Prostate gland (tissue), 2 donors: ENCODE results near the gene TEX29. TPM values are rescaled to one million over a fixed set of nuclear protein-coding genes. Genes with fewer than 3 reads are reported as not detected.
A peak's percentile ranks its signal among the peaks of the same experiment; 100 is the strongest.

Experiments
- DNase-seq: peaks from one replicate; pipeline ENCODE4 v3.0.0-alpha.2; 2019; ENCODE audit warnings: low spot score
- H3K27ac ChIP-seq, 2 donors: fragments of 200-600 bp; sonication (generic); 2 replicates each; pipeline ENCODE4 v1.5.1; 2017 to 2019
- H3K27me3 ChIP-seq: fragments of 200-600 bp; sonication (generic); replicated peaks from 2 replicates; pipeline ENCODE4 v1.5.1; 2019; ENCODE audit not compliant: insufficient read depth
- H3K36me3 ChIP-seq, 2 donors: fragments of 200-600 bp; sonication (generic); 1 replicate in 1 of 2; 2 replicates in 1 of 2; pipeline versions ENCODE4 v1.5.1 to v1.8.1; 2017 to 2019
- H3K4me1 ChIP-seq: fragments of 200-600 bp; sonication (generic); replicated peaks from 2 replicates; pipeline ENCODE4 v1.5.1; 2019
- H3K4me3 ChIP-seq, 2 donors: fragments of 200-600 bp; sonication (generic); 2 replicates each; pipeline ENCODE4 v1.5.1; 2017 to 2019
- H3K9me3 ChIP-seq: fragments of 200-600 bp; sonication (generic); 2 replicates; pipeline ENCODE4 v1.5.1; 2017
- POLR2A ChIP-seq: fragments of 450-650 bp; IDR thresholded peaks from one replicate; pipeline ENCODE4 v1.6.1; 2016; ENCODE audit warnings: antibody characterized with exemption, mild to moderate bottlenecking
- POLR2AphosphoS5 ChIP-seq: sonication (generic); formaldehyde crosslinking; IDR thresholded peaks from one replicate; pipeline ENCODE4 v1.6.1; 2017; ENCODE audit warnings: antibody characterized with exemption
- WGBS: methylation state at CpG from one replicate; pipeline ENCODE4 v1.1.5; 2018; 5-methylcytosine and 5-hydroxymethylcytosine counted together
- intact Hi-C: fragments of 100-400 bp; cut with DNase I; formaldehyde crosslinking; loops from one replicate; pipeline ENCODE4 v1.14.2; 2022
- total RNA-seq, 2 donors: library from RNA; depleted of rRNA; stranded (reverse); fragments of >200 nt; gene quantifications; one replicate each; pipeline ENCODE4 v1.1.0, GENCODE V29; 2016
- TF ChIP-seq, protein P1 (sequence below), 4 experiments: fragments of 200-600 bp in 2 of 4; fragments of 450-650 bp in 2 of 4; sonication (generic) in 2 of 4; IDR thresholded peaks; 1 replicate in 3 of 4; 2 replicates in 1 of 4; pipeline ENCODE4 v1.5.1; 2016 to 2019; ENCODE audit warnings: antibody characterized with exemption in 4 of 4, mild to moderate bottlenecking in 2 of 4, moderate library complexity in 2 of 4

Gene TEX29
- total RNA-seq, 2 donors from 2014 or later, result 1.4 TPM; not detected in 1

DNA sequence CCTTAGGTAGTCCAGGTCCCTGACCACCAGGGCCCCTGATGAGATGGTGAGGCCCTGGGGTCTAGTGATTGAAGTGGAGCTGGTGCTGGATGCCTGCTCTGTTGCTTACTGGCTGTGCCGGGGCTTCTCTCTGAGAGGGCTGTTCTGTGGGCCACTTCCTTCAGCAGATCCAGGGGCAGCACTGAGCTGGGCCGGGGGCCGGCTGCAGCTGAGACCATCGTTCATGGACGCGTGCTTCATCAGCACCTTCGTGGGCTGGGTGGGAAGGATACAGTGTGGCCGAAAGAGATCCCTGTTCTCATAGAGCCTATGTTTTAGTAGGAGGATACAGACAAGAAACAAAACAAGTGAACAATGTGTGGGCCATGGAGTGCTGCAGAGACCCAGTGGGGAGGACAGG is 33.2 kb upstream of the TEX29 start:
- H3K9me3 ChIP-seq, result no peaks in the 10 kb centered on the region
- no peak overlapping the region for H3K4me3 ChIP-seq
- 93% methylated on average over 8 of the region's 8 CpGs for WGBS
- DNase-seq, result no peak
- no peaks in the 10 kb centered on the region for H3K27me3 ChIP-seq
- peaks cover 18% of the 10 kb centered on the region for H3K4me1 ChIP-seq
- intact Hi-C loops, result loop anchor here (5.0 kb wide), 1 partner anchor 135 kb away; no protein-coding TSS in a partner anchor
- H3K36me3 ChIP-seq, result peaks cover 7 to 8% of the 10 kb centered on the region in 2 donors
- H3K27ac ChIP-seq, result peak overlapping the region in 1 of 2 donors; percentile 3
- no peak for TF ChIP-seq POLR2A
- TF ChIP-seq, protein P1, sequence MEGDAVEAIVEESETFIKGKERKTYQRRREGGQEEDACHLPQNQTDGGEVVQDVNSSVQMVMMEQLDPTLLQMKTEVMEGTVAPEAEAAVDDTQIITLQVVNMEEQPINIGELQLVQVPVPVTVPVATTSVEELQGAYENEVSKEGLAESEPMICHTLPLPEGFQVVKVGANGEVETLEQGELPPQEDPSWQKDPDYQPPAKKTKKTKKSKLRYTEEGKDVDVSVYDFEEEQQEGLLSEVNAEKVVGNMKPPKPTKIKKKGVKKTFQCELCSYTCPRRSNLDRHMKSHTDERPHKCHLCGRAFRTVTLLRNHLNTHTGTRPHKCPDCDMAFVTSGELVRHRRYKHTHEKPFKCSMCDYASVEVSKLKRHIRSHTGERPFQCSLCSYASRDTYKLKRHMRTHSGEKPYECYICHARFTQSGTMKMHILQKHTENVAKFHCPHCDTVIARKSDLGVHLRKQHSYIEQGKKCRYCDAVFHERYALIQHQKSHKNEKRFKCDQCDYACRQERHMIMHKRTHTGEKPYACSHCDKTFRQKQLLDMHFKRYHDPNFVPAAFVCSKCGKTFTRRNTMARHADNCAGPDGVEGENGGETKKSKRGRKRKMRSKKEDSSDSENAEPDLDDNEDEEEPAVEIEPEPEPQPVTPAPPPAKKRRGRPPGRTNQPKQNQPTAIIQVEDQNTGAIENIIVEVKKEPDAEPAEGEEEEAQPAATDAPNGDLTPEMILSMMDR (IDR thresholded peaks at IDR 0.05), result no peak
- no peak for TF ChIP-seq POLR2AphosphoS5

DNA sequence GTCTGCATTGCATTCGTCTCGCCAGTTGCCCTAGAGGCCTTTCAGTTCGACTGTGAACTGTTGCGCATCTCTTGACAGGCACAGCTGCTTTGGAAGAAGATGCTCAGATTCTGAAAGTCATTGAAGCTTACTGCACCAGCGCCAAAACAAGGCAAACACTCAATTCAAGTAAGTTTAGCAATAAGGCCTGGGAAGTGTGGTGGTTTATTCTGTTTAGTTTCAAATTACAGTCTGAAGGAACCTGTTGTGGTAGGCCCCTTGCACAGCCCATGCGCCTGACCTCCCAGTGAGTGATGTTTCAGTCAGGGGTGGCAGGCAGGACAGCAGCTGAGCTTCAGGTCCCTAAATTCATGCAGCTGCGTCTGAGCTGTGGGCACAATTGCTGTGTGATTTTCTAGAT is 32.2 kb upstream of the TEX29 start:
- 89% methylated on average over 7 of the region's 7 CpGs for WGBS
- intact Hi-C loops, result loop anchor here (5.0 kb wide), 1 partner anchor 136 kb away; no protein-coding TSS in a partner anchor
- TF ChIP-seq POLR2A (no peak), POLR2AphosphoS5 (no peak)
- TF ChIP-seq, protein P1 (IDR thresholded peaks at IDR 0.05), result no peak
- no peak for DNase-seq
- peaks cover 7 to 8% of the 10 kb centered on the region in 2 donors for H3K36me3 ChIP-seq
- peaks cover 7% of the 10 kb centered on the region for H3K4me1 ChIP-seq
- H3K27me3 ChIP-seq, result no peaks in the 10 kb centered on the region
- H3K9me3 ChIP-seq, result no peaks in the 10 kb centered on the region
- H3K27ac ChIP-seq, result no peak overlapping the region
- H3K4me3 ChIP-seq, result no peak overlapping the region

DNA sequence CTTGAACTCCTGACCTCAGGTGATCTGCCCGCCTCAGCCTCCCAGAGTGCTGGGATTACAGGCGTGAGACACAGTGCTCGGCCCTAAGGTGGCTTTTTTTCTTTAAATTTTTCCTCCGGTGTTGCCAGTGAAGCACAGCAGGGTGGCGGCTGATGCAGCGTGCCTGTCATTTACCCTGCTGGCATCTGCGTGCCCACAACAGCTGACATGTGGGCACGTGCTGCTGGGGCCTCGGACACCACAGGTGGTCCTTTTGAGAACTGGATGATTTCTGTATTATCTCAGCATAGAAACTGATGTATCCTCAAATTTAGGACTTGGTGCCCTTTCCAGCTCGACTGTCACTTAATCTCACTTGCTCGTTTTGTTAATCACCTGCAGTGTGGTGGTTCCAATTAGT is 31.2 kb upstream of the TEX29 start:
- TF ChIP-seq POLR2A (no peak), POLR2AphosphoS5 (no peak)
- TF ChIP-seq, protein P1 (IDR thresholded peaks at IDR 0.05), result no peak
- H3K9me3 ChIP-seq, result no peaks in the 10 kb centered on the region
- H3K27ac ChIP-seq, result no peak overlapping the region
- peaks cover 4% of the 10 kb centered on the region for H3K4me1 ChIP-seq
- H3K27me3 ChIP-seq, result no peaks in the 10 kb centered on the region
- intact Hi-C loops, result loop anchor here (5.0 kb wide), 1 partner anchor 137 kb away; no protein-coding TSS in a partner anchor
- peaks cover 7 to 8% of the 10 kb centered on the region in 2 donors for H3K36me3 ChIP-seq
- 95% methylated on average over 11 of the region's 11 CpGs for WGBS
- no peak for DNase-seq
- no peak overlapping the region for H3K4me3 ChIP-seq

DNA sequence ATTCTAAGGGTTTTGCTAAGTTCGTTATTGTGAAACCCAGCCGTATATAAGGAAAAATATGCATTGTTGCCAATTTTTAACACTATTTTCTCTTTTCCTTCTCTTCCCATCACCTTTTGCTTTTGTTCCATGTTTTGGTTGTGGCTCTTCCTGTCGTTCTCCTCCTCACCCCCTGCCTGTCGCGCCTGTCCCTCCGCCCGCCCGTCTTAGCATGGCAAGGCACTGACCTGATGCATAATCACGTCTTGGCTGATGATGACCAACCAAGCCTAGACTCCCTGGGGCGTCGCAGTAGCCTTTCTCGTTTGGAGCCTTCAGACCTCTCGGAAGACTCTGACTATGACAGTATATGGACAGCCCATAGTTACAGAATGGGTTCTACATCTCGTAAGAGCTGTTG is 28.5 kb upstream of the TEX29 start:
- Histone ChIP-seq H3K27ac (no peak overlapping the region), H3K36me3 (peaks cover 0 to 3% of the 10 kb centered on the region in 2 donors), H3K4me3 (no peak overlapping the region), H3K9me3 (no peaks in the 10 kb centered on the region), H3K27me3 (no peaks in the 10 kb centered on the region), H3K4me1 (no peaks in the 10 kb centered on the region)
- 91% methylated on average over 14 of the region's 14 CpGs for WGBS
- intact Hi-C loops, result no loop called here
- DNase-seq, result no peak
- no peak for TF ChIP-seq POLR2A
- TF ChIP-seq, protein P1 (IDR thresholded peaks at IDR 0.05), result no peak
- no peak for TF ChIP-seq POLR2AphosphoS5

DNA sequence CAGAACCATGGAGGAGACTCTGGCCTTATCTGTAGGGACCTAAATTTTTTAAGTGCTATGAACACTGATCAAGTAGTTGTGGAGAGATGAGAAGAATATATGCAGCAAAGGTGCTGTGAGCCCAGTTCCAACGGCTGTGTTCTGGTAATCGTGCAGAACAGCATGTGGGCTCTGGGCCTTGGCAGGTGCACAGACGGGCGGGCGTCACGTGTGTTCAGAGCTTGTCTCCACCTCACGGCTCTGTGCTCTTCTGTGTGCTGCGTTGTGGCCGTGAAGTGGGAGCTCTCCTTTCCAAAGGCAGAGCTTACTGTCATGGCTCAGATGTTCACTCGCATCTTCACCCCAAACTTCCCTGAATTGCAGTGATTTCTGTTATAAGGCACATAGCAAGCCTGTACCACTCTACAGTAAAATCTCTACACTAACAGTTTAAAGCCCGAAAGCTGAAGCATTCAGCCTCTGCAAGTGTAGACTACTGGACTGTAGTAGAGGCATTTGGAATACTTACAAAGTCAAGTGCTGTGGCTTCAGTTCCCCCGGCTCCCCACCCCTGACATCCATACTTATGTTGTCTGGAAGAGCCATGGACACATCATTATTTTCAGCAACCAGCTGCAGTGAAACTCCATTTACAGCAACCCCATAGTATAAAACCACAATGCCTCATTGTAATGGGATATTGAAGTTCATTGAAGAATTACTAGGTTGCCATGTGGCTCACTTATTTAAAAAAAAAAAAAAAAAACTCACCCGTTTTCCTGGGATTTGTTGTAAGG is 27.5 kb upstream of the TEX29 start:
- intact Hi-C loops, result no loop called here
- no peaks in the 10 kb centered on the region for H3K27me3 ChIP-seq
- no peak overlapping the region for H3K4me3 ChIP-seq
- H3K27ac ChIP-seq, result no peak overlapping the region
- no peak for DNase-seq
- 93% methylated on average over 13 of the region's 13 CpGs for WGBS
- H3K36me3 ChIP-seq, result peaks cover 0 to 3% of the 10 kb centered on the region in 2 donors
- H3K9me3 ChIP-seq, result no peaks in the 10 kb centered on the region
- no peak for TF ChIP-seq POLR2A
- no peak for TF ChIP-seq POLR2AphosphoS5
- TF ChIP-seq, protein P1 (IDR thresholded peaks at IDR 0.05), result no peak
- H3K4me1 ChIP-seq, result no peaks in the 10 kb centered on the region
